ENCODE results near the gene TBC1D14.

DNA sequence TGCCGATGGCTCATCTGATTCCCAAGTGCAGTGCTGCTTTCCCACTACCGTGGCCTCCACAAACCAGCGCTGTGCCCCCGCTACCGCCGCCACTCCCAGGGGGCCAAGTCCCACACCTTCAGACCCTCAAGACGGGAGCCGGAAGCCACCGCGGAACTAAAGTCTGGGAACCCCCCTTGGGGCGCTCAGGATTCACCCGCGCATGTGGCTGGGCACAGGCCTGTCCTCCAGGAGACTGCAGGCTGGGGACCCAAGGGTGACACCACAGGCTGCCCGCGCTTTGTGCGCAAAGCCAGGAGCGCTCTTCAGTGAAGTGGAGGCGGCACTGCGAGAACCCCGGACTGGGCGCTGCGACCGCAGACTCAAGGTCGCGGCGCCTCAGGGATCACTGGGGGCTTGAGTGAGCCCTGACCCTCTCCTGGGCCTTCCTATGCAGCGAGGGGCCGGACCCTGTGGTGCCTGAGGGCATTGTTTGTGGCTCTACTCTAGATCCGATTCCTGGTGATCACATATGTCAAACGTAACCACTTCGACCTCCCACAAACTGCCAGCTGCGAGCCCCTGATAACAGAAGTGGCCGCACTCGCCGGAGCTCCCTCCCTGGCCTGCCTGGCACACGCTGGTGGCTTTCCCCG lies 20.4 kb upstream of the TBC1D14 start:
- TF ChIP-seq FOS (IDR thresholded peaks at IDR 0.05; ENCODE audit: low read depth, low read length) = no peak
- TF ChIP-seq, protein P1, sequence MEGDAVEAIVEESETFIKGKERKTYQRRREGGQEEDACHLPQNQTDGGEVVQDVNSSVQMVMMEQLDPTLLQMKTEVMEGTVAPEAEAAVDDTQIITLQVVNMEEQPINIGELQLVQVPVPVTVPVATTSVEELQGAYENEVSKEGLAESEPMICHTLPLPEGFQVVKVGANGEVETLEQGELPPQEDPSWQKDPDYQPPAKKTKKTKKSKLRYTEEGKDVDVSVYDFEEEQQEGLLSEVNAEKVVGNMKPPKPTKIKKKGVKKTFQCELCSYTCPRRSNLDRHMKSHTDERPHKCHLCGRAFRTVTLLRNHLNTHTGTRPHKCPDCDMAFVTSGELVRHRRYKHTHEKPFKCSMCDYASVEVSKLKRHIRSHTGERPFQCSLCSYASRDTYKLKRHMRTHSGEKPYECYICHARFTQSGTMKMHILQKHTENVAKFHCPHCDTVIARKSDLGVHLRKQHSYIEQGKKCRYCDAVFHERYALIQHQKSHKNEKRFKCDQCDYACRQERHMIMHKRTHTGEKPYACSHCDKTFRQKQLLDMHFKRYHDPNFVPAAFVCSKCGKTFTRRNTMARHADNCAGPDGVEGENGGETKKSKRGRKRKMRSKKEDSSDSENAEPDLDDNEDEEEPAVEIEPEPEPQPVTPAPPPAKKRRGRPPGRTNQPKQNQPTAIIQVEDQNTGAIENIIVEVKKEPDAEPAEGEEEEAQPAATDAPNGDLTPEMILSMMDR (conservative IDR thresholded peaks at IDR 0.05; ENCODE audit: low read depth, low read length) = no peak
- no peak for TF ChIP-seq RFX5 (IDR thresholded peaks at IDR 0.05; ENCODE audit: low read depth, low read length)
- TF ChIP-seq POLR2A (IDR thresholded peaks at IDR 0.05; ENCODE audit: low read depth, low read length) = no peak
- TF ChIP-seq NFE2L2 (IDR thresholded peaks at IDR 0.05; ENCODE audit: low read depth, low read length) = no peak
